RWPE2 (cell line): Measurements from ENCODE around the gene PYGL.
A peak's percentile ranks its signal among the peaks of the same experiment; 100 is the strongest.

Experiments
- ATAC-seq: fragments of 200-7000 bp; cut with Tn5 transposase; 3 replicates; pipeline ENCODE4 v1.9.1; 2021; ENCODE audit warnings: low read depth
- DNase-seq: peaks from one replicate; pipeline ENCODE4 v3.0.0-alpha.2; 2020; ENCODE audit warnings: low spot score
- H3K27ac ChIP-seq: fragments of 450-650 bp; 2 replicates; pipeline ENCODE4 v1.5.1; 2017; ENCODE audit warnings: mild to moderate bottlenecking; ENCODE audit not compliant: poor library complexity, severe bottlenecking
- H3K27me3 ChIP-seq: fragments of 250-450 bp; sonication (Bioruptor Pico); 2 replicates; pipeline ENCODE4 v1.5.1; 2021; ENCODE audit warnings: mild to moderate bottlenecking, moderate library complexity; ENCODE audit not compliant: insufficient read depth, poor library complexity, severe bottlenecking
- H3K36me3 ChIP-seq: fragments of 250-450 bp; sonication (Bioruptor Pico); 2 replicates; pipeline ENCODE4 v1.5.1; 2020; ENCODE audit warnings: low read depth, mild to moderate bottlenecking, moderate library complexity
- H3K4me1 ChIP-seq: fragments of 250-450 bp; sonication (Bioruptor Pico); 2 replicates; pipeline ENCODE4 v1.5.1; 2021; ENCODE audit warnings: mild to moderate bottlenecking, moderate library complexity; ENCODE audit not compliant: insufficient read depth, poor library complexity, severe bottlenecking
- H3K4me3 ChIP-seq: fragments of 250-450 bp; sonication (Bioruptor Pico); 2 replicates; pipeline ENCODE4 v1.5.1; 2021; ENCODE audit warnings: mild to moderate bottlenecking, moderate library complexity; ENCODE audit not compliant: severe bottlenecking
- H3K9me3 ChIP-seq: fragments of 250-450 bp; sonication (Bioruptor Pico); 2 replicates; pipeline ENCODE4 v1.5.1; 2021; ENCODE audit warnings: mild to moderate bottlenecking, moderate library complexity; ENCODE audit not compliant: severe bottlenecking
- CTCF ChIP-seq: fragments of 450-650 bp; IDR thresholded peaks from one replicate; pipeline ENCODE4 v1.5.1; 2017; ENCODE audit warnings: mild to moderate bottlenecking, moderate library complexity; ENCODE audit not compliant: poor library complexity, severe bottlenecking

The PYGL gene

GRCh38 chr14:50892255-50892654 lies 52.0 kb downstream of the PYGL start:
- no peaks in the 10 kb centered on the region for H3K9me3 ChIP-seq
- TF ChIP-seq CTCF = no peak
- ATAC-seq = no peak
- no peaks in the 10 kb centered on the region for H3K27me3 ChIP-seq
- no peak overlapping the region for H3K4me3 ChIP-seq
- DNase-seq = no peak
- no peak overlapping the region for H3K27ac ChIP-seq
- H3K36me3 ChIP-seq = peaks cover 4% of the 10 kb centered on the region; the same call in 1 of the 2 replicates
- H3K4me1 ChIP-seq = peaks cover 14% of the 10 kb centered on the region

- Histone ChIP-seq H3K9me3 (no peaks in the 10 kb centered on the region), H3K27me3 (no peaks in the 10 kb centered on the region), H3K27ac (no peak overlapping the region), H3K4me3 (no peak overlapping the region), H3K36me3 (no peaks in the 10 kb centered on the region; the same call in 1 of the 2 replicates), H3K4me1 (no peaks in the 10 kb centered on the region)
- no peak for ATAC-seq
- DNase-seq = no peak
- TF ChIP-seq CTCF = no peak
Measured at GRCh38 chr14:50887476-50887875, 56.8 kb downstream of the PYGL start.

GRCh38 chr14:50883827-50884197 lies 60.5 kb downstream of the PYGL start:
- no peak for TF ChIP-seq CTCF
- DNase-seq (no peak), ATAC-seq (no peak)
- no peaks in the 10 kb centered on the region for H3K4me1 ChIP-seq
- H3K27ac ChIP-seq = no peak overlapping the region
- H3K27me3 ChIP-seq = no peaks in the 10 kb centered on the region
- H3K4me3 ChIP-seq = no peak overlapping the region
- no peaks in the 10 kb centered on the region for H3K9me3 ChIP-seq
- H3K36me3 ChIP-seq = no peaks in the 10 kb centered on the region; the same call in 1 of the 2 replicates

GRCh38 chr14:50882932-50883826 lies 61.1 kb downstream of the PYGL start:
- H3K27ac ChIP-seq = no peak overlapping the region
- no peak overlapping the region for H3K4me3 ChIP-seq
- ATAC-seq (0 out of 3 replicates have a peak, but pooled peaks have one; percentile 21), DNase-seq (no peak)
- H3K27me3 ChIP-seq = no peaks in the 10 kb centered on the region
- H3K36me3 ChIP-seq = no peaks in the 10 kb centered on the region
- H3K9me3 ChIP-seq = no peaks in the 10 kb centered on the region
- H3K4me1 ChIP-seq = no peaks in the 10 kb centered on the region
- TF ChIP-seq CTCF = no peak
